DOHH2 (cell line): Measurements from ENCODE around the gene ATP6V0D1.

ENCODE experiments used
- CTCF ChIP-seq: fragments of 200-600 bp; sonication (generic); IDR thresholded peaks from one replicate; pipeline ENCODE4 v1.5.1; 2014; ENCODE audit warnings: antibody characterized with exemption, mild to moderate bottlenecking, low read depth, low read length; ENCODE audit not compliant: poor library complexity, severe bottlenecking
- EZH2phosphoT487 ChIP-seq: fragments of 200-600 bp; sonication (generic); IDR thresholded peaks from 2 replicates; pipeline ENCODE4 v1.6.1; 2017; ENCODE audit warnings: borderline replicate concordance, mild to moderate bottlenecking, antibody characterized with exemption, low read length, moderate library complexity, mixed read lengths

GRCh38 chr16:67470359-67470758 is 10.6 kb downstream of the ATP6V0D1 start:
- TF ChIP-seq CTCF (no peak), EZH2phosphoT487 (no peak)
